ENCODE results near the gene MED15.

DNA sequence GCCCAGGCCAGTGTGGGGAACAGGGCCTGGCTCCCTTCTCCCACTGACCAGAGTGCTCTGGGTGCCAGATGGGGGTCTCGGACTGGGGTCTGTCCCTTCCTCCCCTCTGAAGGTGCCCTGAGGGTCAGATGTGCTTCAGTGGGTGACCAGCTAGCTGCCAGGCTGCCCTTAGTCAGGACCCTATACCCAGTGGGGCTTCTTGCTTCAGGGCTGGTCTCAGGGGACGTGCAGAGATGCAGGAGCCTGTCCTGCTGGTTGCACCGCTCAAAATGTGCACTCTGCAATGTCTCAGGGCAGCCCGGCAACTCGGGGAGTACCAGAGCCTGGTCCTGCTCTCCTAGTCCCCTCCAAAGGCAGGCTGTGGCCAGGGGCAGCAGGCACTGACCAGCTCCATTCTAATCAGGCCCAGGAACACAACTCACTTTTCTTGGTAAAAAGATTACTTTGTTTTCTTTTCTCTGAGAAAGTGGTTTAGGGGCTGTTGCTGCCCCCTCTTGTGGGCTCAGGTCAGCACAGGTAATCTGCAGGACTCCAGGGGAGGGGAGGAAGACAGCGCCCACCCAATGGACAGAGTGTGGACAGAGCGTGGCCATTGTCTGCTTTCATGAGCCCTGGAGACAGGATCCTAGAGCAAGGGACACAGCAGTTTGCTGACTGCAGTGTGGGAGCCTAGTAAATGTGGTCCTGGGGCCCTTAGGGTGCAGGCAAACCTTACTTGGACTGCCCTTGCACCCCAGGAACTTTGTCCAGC, 80.9 kb downstream of the MED15 start:
- TF ChIP-seq, protein P1, sequence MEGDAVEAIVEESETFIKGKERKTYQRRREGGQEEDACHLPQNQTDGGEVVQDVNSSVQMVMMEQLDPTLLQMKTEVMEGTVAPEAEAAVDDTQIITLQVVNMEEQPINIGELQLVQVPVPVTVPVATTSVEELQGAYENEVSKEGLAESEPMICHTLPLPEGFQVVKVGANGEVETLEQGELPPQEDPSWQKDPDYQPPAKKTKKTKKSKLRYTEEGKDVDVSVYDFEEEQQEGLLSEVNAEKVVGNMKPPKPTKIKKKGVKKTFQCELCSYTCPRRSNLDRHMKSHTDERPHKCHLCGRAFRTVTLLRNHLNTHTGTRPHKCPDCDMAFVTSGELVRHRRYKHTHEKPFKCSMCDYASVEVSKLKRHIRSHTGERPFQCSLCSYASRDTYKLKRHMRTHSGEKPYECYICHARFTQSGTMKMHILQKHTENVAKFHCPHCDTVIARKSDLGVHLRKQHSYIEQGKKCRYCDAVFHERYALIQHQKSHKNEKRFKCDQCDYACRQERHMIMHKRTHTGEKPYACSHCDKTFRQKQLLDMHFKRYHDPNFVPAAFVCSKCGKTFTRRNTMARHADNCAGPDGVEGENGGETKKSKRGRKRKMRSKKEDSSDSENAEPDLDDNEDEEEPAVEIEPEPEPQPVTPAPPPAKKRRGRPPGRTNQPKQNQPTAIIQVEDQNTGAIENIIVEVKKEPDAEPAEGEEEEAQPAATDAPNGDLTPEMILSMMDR (IDR thresholded peaks at IDR 0.05), result no peak
- TF ChIP-seq POLR2A (IDR thresholded peaks at IDR 0.05) (no peak), POLR2AphosphoS5 (IDR thresholded peaks at IDR 0.05) (no peak)
